ENCODE results near the gene PTPRN2.

Gene PTPRN2

DNA sequence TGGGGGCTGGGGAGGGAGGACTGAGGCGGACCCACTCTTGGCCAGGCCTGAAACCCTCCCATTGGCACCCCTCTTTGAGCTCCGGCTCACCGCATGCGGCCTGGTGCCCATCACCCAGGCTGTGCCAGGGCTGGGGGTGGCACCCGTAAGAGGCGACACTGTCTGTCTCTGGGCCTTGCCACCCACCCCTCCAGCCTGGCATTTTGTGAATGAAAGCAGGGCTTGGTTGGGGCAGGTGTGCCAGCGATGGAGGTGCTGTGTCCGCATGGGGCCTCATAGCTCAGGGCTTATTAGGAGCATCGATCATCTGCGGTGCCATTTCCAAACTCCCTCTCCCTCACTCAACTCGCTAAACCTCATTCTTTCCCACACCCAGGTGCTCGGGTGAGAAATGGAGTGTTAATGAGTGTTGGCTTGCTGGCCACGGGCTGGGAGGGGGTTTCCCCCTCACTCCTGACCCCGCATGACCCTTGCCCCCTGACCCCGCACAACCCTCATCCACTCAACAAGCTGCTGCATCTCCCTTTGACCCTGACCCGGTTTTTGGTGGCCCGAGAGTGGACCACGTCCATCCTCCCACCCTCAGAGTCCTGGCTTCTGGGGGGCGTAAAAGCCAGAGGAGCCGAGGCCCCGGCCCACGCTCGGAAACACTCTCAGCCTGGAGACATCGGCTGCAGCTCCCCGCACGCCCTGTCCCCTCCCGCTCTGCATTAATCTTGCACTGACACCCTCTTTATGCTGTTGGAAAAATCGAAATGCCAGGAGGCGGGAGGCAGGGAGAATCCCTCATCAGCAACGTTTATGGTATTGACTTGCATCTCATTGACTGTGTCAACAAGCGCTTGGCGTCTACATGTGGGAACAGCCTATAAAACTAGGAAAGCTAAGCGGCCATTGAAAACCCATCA lies 1089.6 kb downstream of the PTPRN2 start:
- H3K4me3 ChIP-seq (ENCODE audit: low read depth, low read length), result no peak overlapping the region
- no peak for DNase-seq (ENCODE audit: low read depth, low spot score)
- ChIA-PET CTCF (no interaction called here), POLR2A (no interaction called here)
- no peak for TF ChIP-seq CTCF (IDR thresholded peaks at IDR 0.05; ENCODE audit: insufficient read depth, low read length, missing control alignments)

DNA sequence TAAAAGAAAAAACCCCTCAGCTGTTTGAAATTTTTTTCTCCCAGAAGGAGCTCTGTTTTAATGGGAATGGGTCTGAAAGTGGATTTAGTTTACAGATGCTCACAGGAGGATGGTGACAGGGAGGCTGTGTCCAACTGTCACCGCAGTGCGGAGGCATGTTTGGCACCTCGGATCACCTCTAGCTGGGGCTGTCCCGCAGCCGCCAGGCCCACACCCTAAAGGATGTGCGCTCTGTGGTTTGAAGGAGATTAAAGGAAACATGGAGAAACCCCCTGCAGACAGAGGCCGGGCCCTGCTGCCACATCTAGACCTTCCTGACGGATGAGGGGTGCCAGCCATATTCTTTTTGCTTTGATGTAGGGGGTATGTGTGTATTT lies 1090.3 kb downstream of the PTPRN2 start:
- no peak for TF ChIP-seq CTCF (IDR thresholded peaks at IDR 0.05; ENCODE audit: insufficient read depth, low read length, missing control alignments)
- no peak overlapping the region for H3K4me3 ChIP-seq (ENCODE audit: low read depth, low read length)
- ChIA-PET CTCF (no interaction called here), POLR2A (no interaction called here)
- DNase-seq (ENCODE audit: low read depth, low spot score), result no peak

GRCh38 chr7:157496416-157497275 lies 1091.0 kb downstream of the PTPRN2 start:
- no peak for DNase-seq (ENCODE audit: low read depth, low spot score)
- ChIA-PET CTCF (no interaction called here), POLR2A (no interaction called here)
- H3K4me3 ChIP-seq (ENCODE audit: low read depth, low read length), result no peak overlapping the region
- no peak for TF ChIP-seq CTCF (IDR thresholded peaks at IDR 0.05; ENCODE audit: insufficient read depth, low read length, missing control alignments)

DNA sequence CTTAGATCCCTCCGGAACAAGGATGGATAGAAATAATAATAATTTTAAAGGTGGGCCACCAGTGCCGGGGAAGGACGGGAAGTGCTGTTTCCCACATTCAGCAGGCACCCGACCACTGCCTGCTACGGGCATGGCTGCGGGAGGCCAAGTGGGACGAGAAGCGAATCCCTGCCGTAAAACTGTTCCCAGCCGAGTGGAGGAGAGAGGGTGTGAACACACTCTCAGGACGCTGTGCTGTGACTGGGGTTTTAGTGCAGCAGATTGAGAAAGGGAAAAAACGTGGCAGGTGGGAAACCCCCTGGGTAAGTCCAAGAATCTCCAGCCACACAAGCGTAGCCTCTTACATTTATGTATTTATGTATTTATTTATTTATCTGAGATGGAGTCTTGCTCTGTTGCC lies 1092.0 kb downstream of the PTPRN2 start:
- H3K4me3 ChIP-seq (ENCODE audit: low read depth, low read length), result no peak overlapping the region
- TF ChIP-seq CTCF (IDR thresholded peaks at IDR 0.05; ENCODE audit: insufficient read depth, low read length, missing control alignments), result no peak
- CTCF ChIA-PET, result no interaction called here
- POLR2A ChIA-PET, result no interaction called here
- no peak for DNase-seq (ENCODE audit: low read depth, low spot score)

GRCh38 chr7:157495177-157495553 lies 1092.5 kb downstream of the PTPRN2 start:
- POLR2A ChIA-PET, result no interaction called here
- no peak for DNase-seq (ENCODE audit: low read depth, low spot score)
- TF ChIP-seq CTCF (IDR thresholded peaks at IDR 0.05; ENCODE audit: insufficient read depth, low read length, missing control alignments), result no peak
- no peak overlapping the region for H3K4me3 ChIP-seq (ENCODE audit: low read depth, low read length)
- CTCF ChIA-PET, result no interaction called here

DNA sequence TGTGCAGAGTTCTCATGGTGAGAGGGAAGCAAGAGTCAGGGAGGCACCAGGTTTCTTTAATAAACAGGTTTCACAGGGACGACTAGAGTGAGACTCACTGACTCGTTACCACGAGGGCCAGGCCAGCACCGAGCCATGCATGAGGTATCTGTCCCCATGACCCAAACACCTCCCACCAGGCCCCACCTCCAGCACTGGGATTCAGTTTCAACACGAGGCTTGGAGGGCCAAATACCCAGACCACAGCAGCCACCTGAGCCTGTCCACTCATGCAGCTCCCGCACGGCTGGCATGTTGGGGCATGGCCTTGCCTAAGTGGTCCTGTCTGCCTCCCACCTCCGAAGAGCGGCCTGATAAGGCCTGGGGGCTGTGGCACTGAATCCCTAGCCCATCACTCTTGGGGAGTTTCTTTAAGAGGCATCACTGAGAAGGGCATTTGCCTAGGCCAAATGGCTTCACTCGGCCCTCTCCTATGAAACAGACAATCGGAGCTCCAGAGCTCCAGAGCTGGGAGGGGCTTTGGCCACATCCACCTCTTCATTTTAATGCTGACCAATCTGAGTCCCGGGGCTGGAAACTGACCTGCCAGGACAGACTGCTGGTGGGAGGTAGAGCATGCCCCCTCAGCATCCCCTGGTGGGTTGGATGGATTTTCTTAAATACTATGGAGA lies 1093.0 kb downstream of the PTPRN2 start:
- no peak for DNase-seq (ENCODE audit: low read depth, low spot score)
- CTCF ChIA-PET, result no interaction called here
- POLR2A ChIA-PET, result no interaction called here
- no peak overlapping the region for H3K4me3 ChIP-seq (ENCODE audit: low read depth, low read length)
- TF ChIP-seq CTCF (IDR thresholded peaks at IDR 0.05; ENCODE audit: insufficient read depth, low read length, missing control alignments), result no peak

Data from AG04449 (cell line).